Measurements from ENCODE around the gene PSMD13.

The PSMD13 gene

GRCh38 chr11:232783-233565 lies 3.8 kb upstream of the PSMD13 start:
- Histone ChIP-seq H3K27ac (ENCODE audit: low read length) (no peak overlapping the region), H3K4me3 (ENCODE audit: low read length) (no peak overlapping the region), H3K4me2 (ENCODE audit: low read depth, low read length) (no peak overlapping the region), H3K4me1 (ENCODE audit: low read length) (peaks cover 7% of the 10 kb centered on the region), H3K9me3 (replicated peaks; ENCODE audit: insufficient read depth, low read length) (no peaks in the 10 kb centered on the region), H3K79me2 (ENCODE audit: low read length) (peaks cover 12% of the 10 kb centered on the region), H2AFZ (ENCODE audit: low read length) (no peak overlapping the region), H4K20me1 (ENCODE audit: insufficient read depth, low read length) (no peaks in the 10 kb centered on the region), H3K27me3 (replicated peaks; ENCODE audit: insufficient read depth, low read length) (no peaks in the 10 kb centered on the region), H3K9me2 (replicated peaks; ENCODE audit: insufficient read depth, low read length) (no peaks in the 10 kb centered on the region), H3F3A (ENCODE audit: insufficient read depth, low read length) (peaks cover 4% of the 10 kb centered on the region; the same call in 1 of the 2 replicates), H3K36me3 (replicated peaks; ENCODE audit: insufficient read depth, low read length) (no peaks in the 10 kb centered on the region), H3K9ac (ENCODE audit: low read length) (no peak overlapping the region)
- TF ChIP-seq CTCF (IDR thresholded peaks at IDR 0.05; ENCODE audit: low read length) (no peak), EZH2phosphoT487 (IDR thresholded peaks at IDR 0.05; ENCODE audit: low read length) (no peak), EZH2 (optimal IDR thresholded peaks at IDR 0.05; ENCODE audit: low read depth, low read length) (no peak)
- DNase-seq: no peak

- Histone ChIP-seq H3K9me3 (replicated peaks; ENCODE audit: insufficient read depth, low read length) (no peaks in the 10 kb centered on the region), H3K79me2 (ENCODE audit: low read length) (peaks cover 34% of the 10 kb centered on the region), H3K4me3 (ENCODE audit: low read length) (peak overlapping the region; percentile 65), H3F3A (ENCODE audit: insufficient read depth, low read length) (peaks cover 4% of the 10 kb centered on the region; the same call in 1 of the 2 replicates), H3K27me3 (replicated peaks; ENCODE audit: insufficient read depth, low read length) (no peaks in the 10 kb centered on the region), H3K4me2 (ENCODE audit: low read depth, low read length) (peak overlapping the region; percentile 61), H3K9me2 (replicated peaks; ENCODE audit: insufficient read depth, low read length) (no peaks in the 10 kb centered on the region), H4K20me1 (ENCODE audit: insufficient read depth, low read length) (no peaks in the 10 kb centered on the region), H3K9ac (ENCODE audit: low read length) (peak overlapping the region; percentile 71; the same call in 1 of the 2 replicates), H3K36me3 (replicated peaks; ENCODE audit: insufficient read depth, low read length) (no peaks in the 10 kb centered on the region), H3K27ac (ENCODE audit: low read length) (no peak overlapping the region), H3K4me1 (ENCODE audit: low read length) (peaks cover 12% of the 10 kb centered on the region), H2AFZ (ENCODE audit: low read length) (no peak overlapping the region)
- TF ChIP-seq EZH2phosphoT487 (IDR thresholded peaks at IDR 0.05; ENCODE audit: low read length) (no peak), EZH2 (optimal IDR thresholded peaks at IDR 0.05; ENCODE audit: low read depth, low read length) (no peak), CTCF (IDR thresholded peaks at IDR 0.05; ENCODE audit: low read length) (no peak)
- DNase-seq: no peak
These were observed 1.6 kb upstream of the PSMD13 start for GRCh38 chr11:235180-235579.

- peak overlapping the region; percentile 65 for H3K4me3 ChIP-seq (ENCODE audit: low read length)
- peak overlapping the region; percentile 61 for H3K4me2 ChIP-seq (ENCODE audit: low read depth, low read length)
- H3K27me3 ChIP-seq (replicated peaks; ENCODE audit: insufficient read depth, low read length): no peaks in the 10 kb centered on the region
- peaks cover 38% of the 10 kb centered on the region for H3K79me2 ChIP-seq (ENCODE audit: low read length)
- DNase-seq: no peak
- no peaks in the 10 kb centered on the region; the same call in 1 of the 2 replicates for H3K36me3 ChIP-seq (replicated peaks; ENCODE audit: insufficient read depth, low read length)
- peak overlapping the region; percentile 71 for H3K9ac ChIP-seq (ENCODE audit: low read length)
- H4K20me1 ChIP-seq (ENCODE audit: insufficient read depth, low read length): no peaks in the 10 kb centered on the region
- H3K9me3 ChIP-seq (replicated peaks; ENCODE audit: insufficient read depth, low read length): no peaks in the 10 kb centered on the region
- no peaks in the 10 kb centered on the region for H3K9me2 ChIP-seq (replicated peaks; ENCODE audit: insufficient read depth, low read length)
- H3K27ac ChIP-seq (ENCODE audit: low read length): no peak overlapping the region
- TF ChIP-seq CTCF (IDR thresholded peaks at IDR 0.05; ENCODE audit: low read length) (no peak), EZH2 (optimal IDR thresholded peaks at IDR 0.05; ENCODE audit: low read depth, low read length) (no peak), EZH2phosphoT487 (IDR thresholded peaks at IDR 0.05; ENCODE audit: low read length) (no peak)
- H2AFZ ChIP-seq (ENCODE audit: low read length): peak overlapping the region; percentile 80
- peaks cover 4% of the 10 kb centered on the region; the same call in 1 of the 2 replicates for H3F3A ChIP-seq (ENCODE audit: insufficient read depth, low read length)
- H3K4me1 ChIP-seq (ENCODE audit: low read length): peaks cover 12% of the 10 kb centered on the region
These were observed 1.2 kb upstream of the PSMD13 start for GRCh38 chr11:235609-235996.

All from MM.1S (cell line).